ENCODE data around the gene MEX3C. TPM values are rescaled to one million over a fixed set of nuclear protein-coding genes. Genes with fewer than 3 reads are reported as not detected.

Gene MEX3C
- total RNA-seq, 1 experiment from 2014 or later = 86.9 TPM

DNA sequence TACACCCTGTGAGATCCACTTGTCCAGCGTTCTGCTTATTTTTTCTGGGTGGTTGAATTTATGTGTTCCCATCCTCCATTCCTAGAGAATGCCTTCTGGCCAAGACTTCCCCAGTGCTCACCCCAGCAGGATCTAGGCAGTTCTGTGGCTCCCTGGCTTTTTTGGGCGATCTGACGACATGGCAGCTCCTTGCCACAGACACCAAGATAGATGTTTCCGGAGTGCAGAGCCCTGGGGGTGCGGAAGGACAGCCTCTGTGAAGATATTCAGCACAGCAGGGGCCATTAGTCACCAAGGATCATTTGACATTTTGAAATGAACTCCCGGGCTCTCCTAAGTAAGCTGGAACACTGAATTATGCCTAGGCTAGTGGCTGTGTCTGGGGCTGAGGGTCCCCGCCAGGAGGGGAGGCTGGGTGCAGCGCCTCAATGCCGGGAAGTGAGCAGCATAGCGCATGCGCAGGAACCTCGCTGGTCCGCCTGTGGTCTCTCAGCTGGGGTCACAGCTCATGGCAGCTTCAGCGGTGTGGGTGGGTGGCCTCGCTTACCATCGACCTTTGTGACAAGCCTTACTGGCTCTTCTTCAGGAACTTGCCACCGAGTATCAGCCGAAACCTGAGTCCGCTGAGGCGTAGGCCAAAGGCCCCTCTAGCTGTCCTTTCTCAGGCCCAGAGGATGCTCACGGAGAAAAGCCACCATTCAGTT is 60.3 kb downstream of the MEX3C start:
- Mint-ChIP-seq H3K27ac (ENCODE audit: unreplicated experiment) (no peak overlapping the region), H3K4me3 (ENCODE audit: low read depth, unreplicated experiment) (no peak overlapping the region), H3K9me3 (ENCODE audit: low read depth, unreplicated experiment) (no peaks in the 10 kb centered on the region), H3K27me3 (ENCODE audit: unreplicated experiment) (no peaks in the 10 kb centered on the region), H3K4me1 (ENCODE audit: low read depth, unreplicated experiment) (peaks cover 6% of the 10 kb centered on the region), H3K36me3 (ENCODE audit: insufficient read depth, unreplicated experiment) (no peaks in the 10 kb centered on the region)
- no TSS peak for BruUV-seq (replicated peaks)
- CTCF ChIA-PET = no interaction called here
- DNase-seq = no peak
- intact Hi-C loops (cut with micrococcal nuclease; ENCODE audit: unreplicated experiment) = loop anchor here (10.0 kb wide), 2 partner anchors 248 to 398 kb away; no protein-coding TSS in a partner anchor
- TF ChIP-seq, protein P1, sequence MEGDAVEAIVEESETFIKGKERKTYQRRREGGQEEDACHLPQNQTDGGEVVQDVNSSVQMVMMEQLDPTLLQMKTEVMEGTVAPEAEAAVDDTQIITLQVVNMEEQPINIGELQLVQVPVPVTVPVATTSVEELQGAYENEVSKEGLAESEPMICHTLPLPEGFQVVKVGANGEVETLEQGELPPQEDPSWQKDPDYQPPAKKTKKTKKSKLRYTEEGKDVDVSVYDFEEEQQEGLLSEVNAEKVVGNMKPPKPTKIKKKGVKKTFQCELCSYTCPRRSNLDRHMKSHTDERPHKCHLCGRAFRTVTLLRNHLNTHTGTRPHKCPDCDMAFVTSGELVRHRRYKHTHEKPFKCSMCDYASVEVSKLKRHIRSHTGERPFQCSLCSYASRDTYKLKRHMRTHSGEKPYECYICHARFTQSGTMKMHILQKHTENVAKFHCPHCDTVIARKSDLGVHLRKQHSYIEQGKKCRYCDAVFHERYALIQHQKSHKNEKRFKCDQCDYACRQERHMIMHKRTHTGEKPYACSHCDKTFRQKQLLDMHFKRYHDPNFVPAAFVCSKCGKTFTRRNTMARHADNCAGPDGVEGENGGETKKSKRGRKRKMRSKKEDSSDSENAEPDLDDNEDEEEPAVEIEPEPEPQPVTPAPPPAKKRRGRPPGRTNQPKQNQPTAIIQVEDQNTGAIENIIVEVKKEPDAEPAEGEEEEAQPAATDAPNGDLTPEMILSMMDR (IDR thresholded peaks at IDR 0.05; ENCODE audit: unreplicated experiment) = no peak

DNA sequence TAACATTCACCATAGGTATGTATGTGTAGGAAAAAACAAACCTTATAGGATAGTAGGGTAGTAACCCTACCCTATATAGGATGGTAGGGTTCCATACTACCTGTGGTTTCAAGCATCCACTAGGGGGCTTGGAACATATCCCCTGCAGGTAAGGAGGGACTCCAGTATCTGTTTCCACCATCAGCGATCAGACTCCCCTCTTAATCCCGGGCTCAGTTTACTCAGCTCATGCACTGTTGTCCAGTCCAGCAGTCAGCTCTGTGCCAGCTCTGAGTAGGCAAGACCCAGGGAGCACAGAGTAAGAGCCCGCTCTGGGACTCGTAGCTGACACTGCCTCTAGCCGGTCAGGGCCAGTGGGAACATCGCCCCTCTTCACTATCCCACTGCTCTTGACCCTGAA is 61.7 kb downstream of the MEX3C start:
- Mint-ChIP-seq H3K4me1 (ENCODE audit: low read depth, unreplicated experiment) (peaks cover 10% of the 10 kb centered on the region), H3K4me3 (ENCODE audit: low read depth, unreplicated experiment) (no peak overlapping the region), H3K27me3 (ENCODE audit: unreplicated experiment) (no peaks in the 10 kb centered on the region), H3K27ac (ENCODE audit: unreplicated experiment) (no peak overlapping the region), H3K36me3 (ENCODE audit: insufficient read depth, unreplicated experiment) (no peaks in the 10 kb centered on the region), H3K9me3 (ENCODE audit: low read depth, unreplicated experiment) (no peaks in the 10 kb centered on the region)
- no TSS peak for BruUV-seq (replicated peaks)
- TF ChIP-seq, protein P1 (IDR thresholded peaks at IDR 0.05; ENCODE audit: unreplicated experiment) = peak; percentile 55
- CTCF ChIA-PET = no interaction called here
- peak; percentile 25 for DNase-seq
- intact Hi-C loops (cut with micrococcal nuclease; ENCODE audit: unreplicated experiment) = loop anchor here (10.0 kb wide), 2 partner anchors 249 to 399 kb away; no protein-coding TSS in a partner anchor

GRCh38 chr18:51135364-51135763 is 62.1 kb downstream of the MEX3C start:
- Mint-ChIP-seq H3K4me3 (ENCODE audit: low read depth, unreplicated experiment) (no peak overlapping the region), H3K4me1 (ENCODE audit: low read depth, unreplicated experiment) (peaks cover 10% of the 10 kb centered on the region), H3K36me3 (ENCODE audit: insufficient read depth, unreplicated experiment) (no peaks in the 10 kb centered on the region), H3K27ac (ENCODE audit: unreplicated experiment) (no peak overlapping the region), H3K9me3 (ENCODE audit: low read depth, unreplicated experiment) (no peaks in the 10 kb centered on the region), H3K27me3 (ENCODE audit: unreplicated experiment) (no peaks in the 10 kb centered on the region)
- BruUV-seq (replicated peaks) = no TSS peak
- no peak for DNase-seq
- TF ChIP-seq, protein P1 (IDR thresholded peaks at IDR 0.05; ENCODE audit: unreplicated experiment) = no peak
- CTCF ChIA-PET = no interaction called here
- intact Hi-C loops (cut with micrococcal nuclease; ENCODE audit: unreplicated experiment) = loop anchor here (10.0 kb wide), 2 partner anchors 249 to 399 kb away; no protein-coding TSS in a partner anchor

DNA sequence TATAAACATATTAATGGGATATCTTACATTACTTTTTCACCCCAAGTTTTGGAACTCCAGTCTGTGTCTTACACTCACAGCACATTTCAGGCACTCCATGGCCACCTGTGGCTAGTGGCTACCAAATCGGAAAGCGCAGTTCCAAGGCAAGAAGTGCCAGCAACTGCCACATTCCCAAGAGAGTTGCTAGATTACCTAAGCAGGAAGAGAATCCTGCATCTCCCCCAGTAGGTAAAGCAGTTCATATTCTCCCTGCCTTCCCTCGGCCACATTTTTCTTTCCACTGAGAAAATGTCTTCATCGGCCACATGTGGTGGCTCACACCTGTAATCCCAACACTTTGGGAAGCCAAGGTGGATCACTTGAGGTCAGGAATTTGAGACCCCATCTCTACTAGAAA is 62.8 kb downstream of the MEX3C start:
- TF ChIP-seq, protein P1 (IDR thresholded peaks at IDR 0.05; ENCODE audit: unreplicated experiment) = no peak
- CTCF ChIA-PET = interaction anchor here (0.7 kb wide), 1 partner anchor 355 kb away, joined by 4 read pairs; no protein-coding TSS in a partner anchor
- no peaks in the 10 kb centered on the region for H3K27me3 Mint-ChIP-seq (ENCODE audit: unreplicated experiment)
- H3K4me1 Mint-ChIP-seq (ENCODE audit: low read depth, unreplicated experiment) = peaks cover 10% of the 10 kb centered on the region
- H3K4me3 Mint-ChIP-seq (ENCODE audit: low read depth, unreplicated experiment) = no peak overlapping the region
- H3K36me3 Mint-ChIP-seq (ENCODE audit: insufficient read depth, unreplicated experiment) = no peaks in the 10 kb centered on the region
- no TSS peak for BruUV-seq (replicated peaks)
- no peaks in the 10 kb centered on the region for H3K9me3 Mint-ChIP-seq (ENCODE audit: low read depth, unreplicated experiment)
- no peak overlapping the region for H3K27ac Mint-ChIP-seq (ENCODE audit: unreplicated experiment)
- intact Hi-C loops (cut with micrococcal nuclease; ENCODE audit: unreplicated experiment) = loop anchor here (10.0 kb wide), 2 partner anchors 250 to 400 kb away; no protein-coding TSS in a partner anchor
- DNase-seq = no peak

Data from Calu3 (cell line).